Lower lobe of right lung (tissue), 2 donors: Measurements from ENCODE around the gene CMTM4. TPM values are rescaled to one million over a fixed set of nuclear protein-coding genes. Genes with fewer than 3 reads are reported as not detected.

Experiments
- ATAC-seq, 2 donors: fragments of 200-7000 bp; cut with Tn5 transposase; one replicate each; pipeline ENCODE4 v1.9.1; 2020 to 2022; ENCODE audit warnings: mild to moderate bottlenecking in 2 of 2, moderate library complexity in 2 of 2
- DNase-seq: peaks from one replicate; pipeline ENCODE4 v3.0.0-alpha.2; 2020
- H3K27ac ChIP-seq: fragments of 200-600 bp; one replicate; pipeline ENCODE4 v1.8.0; 2022
- H3K27me3 ChIP-seq: fragments of 200-600 bp; one replicate; pipeline ENCODE4 v1.8.0; 2022; ENCODE audit warnings: low read depth
- H3K36me3 ChIP-seq: fragments of 200-600 bp; one replicate; pipeline ENCODE4 v1.8.0; 2022; ENCODE audit warnings: mild to moderate bottlenecking
- H3K4me1 ChIP-seq: fragments of 200-600 bp; one replicate; pipeline ENCODE4 v1.8.0; 2022
- H3K4me3 ChIP-seq: fragments of 200-600 bp; one replicate; pipeline ENCODE4 v1.8.0; 2022; ENCODE audit warnings: mild to moderate bottlenecking
- H3K9me3 ChIP-seq: fragments of 200-600 bp; one replicate; pipeline ENCODE4 v1.8.0; 2022
- CTCF ChIP-seq: fragments of 200-600 bp; IDR thresholded peaks from one replicate; pipeline ENCODE4 v1.8.0; 2022; ENCODE audit warnings: antibody characterized with exemption, mild to moderate bottlenecking
- intact Hi-C: fragments of 100-400 bp; cut with DNase I; formaldehyde crosslinking; loops from one replicate; pipeline ENCODE4 v1.11.0; 2022
- total RNA-seq: library from RNA; stranded (reverse); fragmentation: NEBNext Ultra II Directional; extraction: Animal tissue kit (Norgen Biotek cat#: 25700); gene quantifications from one replicate; pipeline ENCODE4 v1.2.1, GENCODE V29; 2021
- donor health status: DM: no; HTN: yes; CAD: no; lungs with severe emphysema.

CMTM4 gene
- total RNA-seq, 1 donor from 2014 or later = 52.5 TPM

DNA sequence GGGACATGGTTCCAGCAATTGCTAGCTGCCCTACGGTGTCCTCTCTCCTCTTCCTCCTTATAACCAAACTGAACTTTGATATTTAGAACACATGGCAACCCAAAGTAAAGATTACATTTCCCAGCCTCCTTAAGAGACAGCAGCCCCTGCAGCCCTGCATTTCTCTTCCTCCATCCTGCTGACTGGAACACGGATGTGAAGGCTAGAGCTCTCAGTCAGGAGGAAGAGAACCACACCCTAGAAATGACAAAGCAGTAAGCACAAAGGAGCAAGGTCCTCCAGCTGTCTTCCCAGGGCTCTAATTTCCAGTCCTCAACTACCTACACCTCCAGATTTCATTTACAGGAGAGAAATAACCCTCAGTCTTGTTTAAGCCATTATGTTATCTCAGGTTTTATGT, 44.0 kb upstream of the CMTM4 start:
- peak overlapping the region; percentile 81 for H3K27ac ChIP-seq
- no peak overlapping the region for H3K4me3 ChIP-seq
- no peak for DNase-seq
- H3K9me3 ChIP-seq = no peaks in the 10 kb centered on the region
- no peak for TF ChIP-seq CTCF
- H3K36me3 ChIP-seq = peaks cover 94% of the 10 kb centered on the region
- peak; percentile 41 to 48 for ATAC-seq
- peaks cover 47% of the 10 kb centered on the region for H3K4me1 ChIP-seq
- intact Hi-C loops = no loop called here
- no peaks in the 10 kb centered on the region for H3K27me3 ChIP-seq

DNA sequence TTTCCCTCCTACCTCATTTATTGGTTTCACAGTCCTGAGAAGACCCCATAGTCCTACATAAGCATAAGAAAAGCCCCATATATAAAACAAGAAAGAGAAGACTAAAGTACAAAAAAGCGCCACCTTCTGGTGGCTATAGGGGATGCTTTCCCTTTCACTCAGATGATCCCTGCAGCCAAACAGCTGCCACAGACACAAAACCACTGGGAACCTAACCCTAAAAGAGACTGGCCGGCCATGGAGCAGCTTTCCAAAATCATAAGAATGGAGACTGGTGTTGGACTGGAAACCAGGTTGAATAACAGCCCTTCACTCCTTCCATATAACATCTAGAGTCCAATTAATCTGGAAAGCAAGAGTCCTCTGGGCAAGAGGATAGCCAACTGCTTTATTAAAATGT, 43.5 kb upstream of the CMTM4 start:
- Histone ChIP-seq H3K27me3 (no peaks in the 10 kb centered on the region), H3K36me3 (peaks cover 94% of the 10 kb centered on the region), H3K4me3 (no peak overlapping the region), H3K4me1 (peaks cover 47% of the 10 kb centered on the region), H3K27ac (peak overlapping the region; percentile 81), H3K9me3 (no peaks in the 10 kb centered on the region)
- TF ChIP-seq CTCF = peak; percentile 61
- intact Hi-C loops = no loop called here
- ATAC-seq (peak in 1 of 2 donors; percentile 53), DNase-seq (no peak)

GRCh38 chr16:66735891-66736290, 39.3 kb upstream of the CMTM4 start:
- H3K4me3 ChIP-seq = no peak overlapping the region
- no peak for TF ChIP-seq CTCF
- peaks cover 97% of the 10 kb centered on the region for H3K36me3 ChIP-seq

GRCh38 chr16:66731101-66731500, 34.6 kb upstream of the CMTM4 start:
- Histone ChIP-seq H3K9me3 (no peaks in the 10 kb centered on the region), H3K27me3 (no peaks in the 10 kb centered on the region), H3K4me3 (no peak overlapping the region), H3K27ac (no peak overlapping the region), H3K36me3 (peaks cover 96% of the 10 kb centered on the region), H3K4me1 (peaks cover 6% of the 10 kb centered on the region)
- DNase-seq (no peak), ATAC-seq (no peak)
- intact Hi-C loops = no loop called here
- no peak for TF ChIP-seq CTCF

More at GRCh38 chr16:66735891-66736290, 39.3 kb upstream of the CMTM4 start:
- ATAC-seq (no peak), DNase-seq (no peak)
- peaks cover 20% of the 10 kb centered on the region for H3K4me1 ChIP-seq
- H3K27ac ChIP-seq = no peak overlapping the region
- intact Hi-C loops = no loop called here
- H3K27me3 ChIP-seq = no peaks in the 10 kb centered on the region
- H3K9me3 ChIP-seq = no peaks in the 10 kb centered on the region

DNA sequence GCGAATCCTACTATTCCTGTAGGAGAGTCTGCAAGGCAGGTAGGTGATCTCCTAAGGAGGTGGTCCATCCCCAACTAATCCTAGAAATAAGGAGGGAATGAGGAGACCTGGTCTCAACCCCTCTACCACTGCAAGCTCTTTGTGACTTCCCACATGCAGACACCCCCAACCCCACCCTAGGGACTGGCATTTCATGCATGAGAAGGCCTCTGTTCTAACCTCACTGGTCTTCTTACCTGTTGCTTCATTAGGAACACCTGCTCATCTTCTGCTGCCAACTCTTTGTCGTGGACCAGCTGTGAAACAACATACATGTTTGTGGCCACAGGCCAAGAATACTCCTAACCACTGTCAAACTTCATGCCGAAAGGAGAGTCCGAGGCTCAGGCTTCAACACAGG, 32.3 kb upstream of the CMTM4 start:
- no peak for ATAC-seq
- Histone ChIP-seq H3K36me3 (peaks cover 96% of the 10 kb centered on the region), H3K27ac (peak overlapping the region; percentile 8), H3K9me3 (no peaks in the 10 kb centered on the region), H3K4me3 (no peak overlapping the region), H3K27me3 (no peaks in the 10 kb centered on the region), H3K4me1 (peaks cover 6% of the 10 kb centered on the region)
- intact Hi-C loops = no loop called here
- no peak for TF ChIP-seq CTCF
- DNase-seq = no peak
